PC-9 (cell line): Measurements from ENCODE around the gene ZNF593. TPM values are rescaled to one million over a fixed set of nuclear protein-coding genes. Genes with fewer than 3 reads are reported as not detected.

Experiments
- BruUV-seq: library from RNA; stranded (reverse); fragments of 400-500 nt; replicated peaks from 2 replicates; lab custom pipeline; 2021; lab: Mats Ljungman, UMichigan
- CTCF ChIA-PET: fragments of 300-600 bp; sonication (Branson Sonifier 250); formaldehyde crosslinking; loops from one replicate; lab custom pipeline; 2022; ENCODE audit warnings: antibody characterized with exemption; lab: Charles Lee
- POLR2A ChIA-PET: fragments of 300-600 bp; sonication (Branson Sonifier 250); formaldehyde crosslinking; loops from one replicate; lab custom pipeline; 2022; ENCODE audit warnings: antibody characterized with exemption; ENCODE audit not compliant: unreplicated experiment; lab: Charles Lee
- DNase-seq, 2 experiments: peaks; one replicate each; pipeline versions ENCODE4 v3.0.0 to v3.0.0-alpha.2; 2015 to 2022; ENCODE audit warnings: mixed read lengths in 1 of 2
- H2AFZ ChIP-seq: fragments of 200-600 bp; sonication (generic); 2 replicates; pipeline ENCODE4 v1.8.1; 2017; ENCODE audit warnings: antibody characterized with exemption
- H3F3A ChIP-seq: fragments of 200-600 bp; sonication (generic); 2 replicates; pipeline ENCODE4 v1.8.1; 2017; ENCODE audit warnings: antibody characterized with exemption, mild to moderate bottlenecking, low read depth; ENCODE audit not compliant: insufficient read depth
- H3K27ac ChIP-seq: fragments of 200-600 bp; sonication (generic); 2 replicates; pipeline ENCODE4 v1.6.1; 2016; ENCODE audit warnings: mixed run types
- H3K27me3 ChIP-seq: fragments of 200-600 bp; sonication (generic); 2 replicates; pipeline ENCODE4 v1.6.1; 2016; ENCODE audit warnings: low read depth, mixed run types; ENCODE audit not compliant: insufficient read depth
- H3K36me3 ChIP-seq: fragments of 200-600 bp; sonication (generic); 2 replicates; pipeline ENCODE4 v1.6.1; 2016; ENCODE audit warnings: low read depth, mixed run types
- H3K4me1 ChIP-seq: fragments of 200-600 bp; sonication (generic); replicated peaks from 2 replicates; pipeline ENCODE4 v1.6.1; 2016; ENCODE audit warnings: mixed run types; ENCODE audit not compliant: insufficient read depth
- H3K4me2 ChIP-seq: fragments of 200-600 bp; sonication (generic); 2 replicates; pipeline ENCODE4 v1.6.1; 2017; ENCODE audit warnings: mixed run types
- H3K4me3 ChIP-seq: fragments of 200-600 bp; sonication (generic); 2 replicates; pipeline ENCODE4 v1.6.1; 2016; ENCODE audit warnings: mixed run types
- H3K79me2 ChIP-seq: fragments of 200-600 bp; sonication (generic); 2 replicates; pipeline ENCODE4 v1.6.1; 2017; ENCODE audit warnings: low read depth, mixed run types
- H3K9me2 ChIP-seq: fragments of 200-600 bp; sonication (generic); 2 replicates; pipeline ENCODE4 v1.8.1; 2017; ENCODE audit warnings: mild to moderate bottlenecking; ENCODE audit not compliant: insufficient read depth
- H3K9me3 ChIP-seq: fragments of 200-600 bp; sonication (generic); 2 replicates; pipeline ENCODE4 v1.8.1; 2016; ENCODE audit warnings: low read depth; ENCODE audit not compliant: insufficient read depth
- H4K20me1 ChIP-seq: fragments of 200-600 bp; sonication (generic); 2 replicates; pipeline ENCODE4 v1.8.1; 2017; ENCODE audit not compliant: insufficient read depth
- CTCF ChIP-seq: fragments of 200-600 bp; sonication (generic); conservative IDR thresholded peaks from 2 replicates; pipeline ENCODE4 v1.6.1; 2017; ENCODE audit warnings: mixed run types, antibody characterized with exemption, mild to moderate bottlenecking, moderate library complexity
- EZH2 ChIP-seq: fragments of 200-600 bp; sonication (generic); IDR thresholded peaks from 2 replicates; pipeline ENCODE4 v1.8.0; 2017; ENCODE audit warnings: antibody characterized with exemption, low read depth
- intact Hi-C: fragments of 100-400 bp; cut with micrococcal nuclease; formaldehyde crosslinking; loops from one replicate; pipeline ENCODE4 v1.10.0; 2022; ENCODE audit not compliant: unreplicated experiment
- total RNA-seq: library from RNA; stranded (reverse); gene quantifications from 2 replicates; pipeline ENCODE4 v1.2.3, GENCODE V29; 2021

ZNF593 gene
- total RNA-seq, 1 experiment from 2014 or later = 37.0 TPM

GRCh38 chr1:26161415-26162219 lies 8.1 kb upstream of the ZNF593 start:
- ChIA-PET CTCF (no interaction called here), POLR2A (interaction anchor here (0.7 kb wide), 1 partner anchor 35 kb away, joined by 3 read pairs; no protein-coding TSS in a partner anchor)
- intact Hi-C loops = loop anchor here (5.0 to 10.0 kb wide), 3 partner anchors 54 to 267 kb away; no protein-coding TSS in a partner anchor
- Histone ChIP-seq H3K79me2 (no peaks in the 10 kb centered on the region), H4K20me1 (no peaks in the 10 kb centered on the region), H3K27ac (no peak overlapping the region), H3K9me3 (no peaks in the 10 kb centered on the region), H3K9me2 (no peaks in the 10 kb centered on the region), H3K27me3 (peaks cover 18% of the 10 kb centered on the region), H3F3A (no peaks in the 10 kb centered on the region; the same call in 1 of the 2 replicates), H2AFZ (peak overlapping the region; percentile 80), H3K4me1 (peaks cover 3% of the 10 kb centered on the region; the same call in 1 of the 2 replicates), H3K36me3 (no peaks in the 10 kb centered on the region), H3K4me2 (peak overlapping the region; percentile 90), H3K4me3 (peak overlapping the region; percentile 56; the same call in 1 of the 2 replicates)
- no peak for TF ChIP-seq CTCF
- no peak for TF ChIP-seq EZH2
- peak in 1 of 2 experiments; percentile 70 for DNase-seq
- BruUV-seq = no TSS peak

- Histone ChIP-seq H3K27me3 (peaks cover 18% of the 10 kb centered on the region), H3K36me3 (no peaks in the 10 kb centered on the region), H3K9me3 (no peaks in the 10 kb centered on the region), H3K4me2 (peak overlapping the region; percentile 90), H3K4me1 (0 out of 2 replicates have a peak, but pooled peaks cover 3% of the 10 kb centered on the region), H3K27ac (no peak overlapping the region), H4K20me1 (no peaks in the 10 kb centered on the region), H3K9me2 (no peaks in the 10 kb centered on the region), H3F3A (no peaks in the 10 kb centered on the region; the same call in 1 of the 2 replicates), H2AFZ (peak overlapping the region; percentile 80), H3K79me2 (no peaks in the 10 kb centered on the region), H3K4me3 (peak overlapping the region; percentile 56; the same call in 1 of the 2 replicates)
- BruUV-seq = no TSS peak
- no peak for DNase-seq
- POLR2A ChIA-PET = no interaction called here
- intact Hi-C loops = loop anchor here (5.0 to 10.0 kb wide), 3 partner anchors 55 to 267 kb away; no protein-coding TSS in a partner anchor
- CTCF ChIA-PET = no interaction called here
- TF ChIP-seq CTCF (no peak), EZH2 (0 out of 2 replicates have a peak, but pooled peaks have one; percentile 31)
Observed at GRCh38 chr1:26162220-26162709, 7.4 kb upstream of the ZNF593 start.

GRCh38 chr1:26163684-26164035 lies 6.0 kb upstream of the ZNF593 start:
- no peaks in the 10 kb centered on the region for H3K79me2 ChIP-seq
- 0 out of 2 replicates have a peak, but pooled peaks cover 3% of the 10 kb centered on the region for H3K4me1 ChIP-seq
- TF ChIP-seq CTCF = no peak
- TF ChIP-seq EZH2 = no peak
- H3K4me2 ChIP-seq = peak overlapping the region; percentile 71
- peaks cover 18% of the 10 kb centered on the region for H3K27me3 ChIP-seq
- DNase-seq = no peak
- ChIA-PET CTCF (interaction anchor here (0.6 kb wide), 1 partner anchor 38 kb away, joined by 5 read pairs; no protein-coding TSS in a partner anchor), POLR2A (no interaction called here)
- no TSS peak for BruUV-seq
- no peak overlapping the region for H3K27ac ChIP-seq
- H3K9me3 ChIP-seq = no peaks in the 10 kb centered on the region
- H3K4me3 ChIP-seq = peak overlapping the region; percentile 54; the same call in 1 of the 2 replicates
- no peaks in the 10 kb centered on the region for H3K36me3 ChIP-seq
- no peaks in the 10 kb centered on the region; the same call in 1 of the 2 replicates for H3F3A ChIP-seq
- H4K20me1 ChIP-seq = no peaks in the 10 kb centered on the region
- intact Hi-C loops = loop anchor here (5.0 to 10.0 kb wide), 3 partner anchors 56 to 269 kb away; no protein-coding TSS in a partner anchor
- no peaks in the 10 kb centered on the region for H3K9me2 ChIP-seq
- peak overlapping the region; percentile 75 for H2AFZ ChIP-seq
